Vagina (tissue), 2 donors: ENCODE results near the gene CBX5. TPM values are rescaled to one million over a fixed set of nuclear protein-coding genes. Genes with fewer than 3 reads are reported as not detected.

ENCODE experiments used
- DNase-seq, 2 donors: peaks; one replicate each; pipeline ENCODE4 v3.0.0-alpha.2; 2017; ENCODE audit errors: extremely low spot score in 2 of 2
- H3K27ac ChIP-seq: fragments of 200-600 bp; sonication (generic); one replicate; pipeline ENCODE4 v1.5.1; 2019
- H3K27me3 ChIP-seq: fragments of 200-600 bp; sonication (generic); one replicate; pipeline ENCODE4 v1.5.1; 2019
- H3K36me3 ChIP-seq, 2 donors: fragments of 200-600 bp; sonication (generic); one replicate each; pipeline ENCODE4 v1.5.1; 2017 to 2019
- H3K4me1 ChIP-seq: fragments of 200-600 bp; sonication (generic); one replicate; pipeline ENCODE4 v1.5.1; 2019
- H3K4me3 ChIP-seq, 2 donors: fragments of 200-600 bp; sonication (generic); 1 replicate in 1 of 2; 2 replicates in 1 of 2; pipeline ENCODE4 v1.5.1; 2016 to 2019
- H3K9me3 ChIP-seq: fragments of 200-600 bp; sonication (generic); one replicate; pipeline ENCODE4 v1.5.1; 2019
- POLR2A ChIP-seq, 2 donors: fragments of 450-650 bp; IDR thresholded peaks; one replicate each; pipeline ENCODE4 v1.6.1; 2017; ENCODE audit warnings: antibody characterized with exemption in 2 of 2, mild to moderate bottlenecking in 2 of 2, moderate library complexity in 2 of 2
- POLR2AphosphoS5 ChIP-seq, 2 donors: sonication (generic); formaldehyde crosslinking; IDR thresholded peaks; one replicate each; pipeline ENCODE4 v1.9.0; 2017; ENCODE audit warnings: antibody characterized with exemption in 2 of 2, mild to moderate bottlenecking in 2 of 2, low read depth in 1 of 2; ENCODE audit not compliant: insufficient read depth in 1 of 2
- intact Hi-C: fragments of 100-400 bp; cut with DNase I; formaldehyde crosslinking; loops from one replicate; pipeline ENCODE4 v1.15.1; 2023
- total RNA-seq: library from RNA; depleted of rRNA; stranded (reverse); fragments of >200 nt; gene quantifications from one replicate; pipeline ENCODE4 v1.2.3, GENCODE V29; 2016
- TF ChIP-seq, protein P1 (sequence below), 3 experiments: fragments of 450-650 bp in 2 of 3; fragments of 200-600 bp in 1 of 3; sonication (generic) in 1 of 3; IDR thresholded peaks; one replicate each; pipeline ENCODE4 v1.5.1; 2017 to 2019; ENCODE audit warnings: antibody characterized with exemption in 3 of 3, mild to moderate bottlenecking in 2 of 3, moderate library complexity in 2 of 3

Gene CBX5
- total RNA-seq, 1 donor from 2014 or later: 21.6 TPM

- H3K27me3 ChIP-seq: no peaks in the 10 kb centered on the region
- TF ChIP-seq, protein P1, sequence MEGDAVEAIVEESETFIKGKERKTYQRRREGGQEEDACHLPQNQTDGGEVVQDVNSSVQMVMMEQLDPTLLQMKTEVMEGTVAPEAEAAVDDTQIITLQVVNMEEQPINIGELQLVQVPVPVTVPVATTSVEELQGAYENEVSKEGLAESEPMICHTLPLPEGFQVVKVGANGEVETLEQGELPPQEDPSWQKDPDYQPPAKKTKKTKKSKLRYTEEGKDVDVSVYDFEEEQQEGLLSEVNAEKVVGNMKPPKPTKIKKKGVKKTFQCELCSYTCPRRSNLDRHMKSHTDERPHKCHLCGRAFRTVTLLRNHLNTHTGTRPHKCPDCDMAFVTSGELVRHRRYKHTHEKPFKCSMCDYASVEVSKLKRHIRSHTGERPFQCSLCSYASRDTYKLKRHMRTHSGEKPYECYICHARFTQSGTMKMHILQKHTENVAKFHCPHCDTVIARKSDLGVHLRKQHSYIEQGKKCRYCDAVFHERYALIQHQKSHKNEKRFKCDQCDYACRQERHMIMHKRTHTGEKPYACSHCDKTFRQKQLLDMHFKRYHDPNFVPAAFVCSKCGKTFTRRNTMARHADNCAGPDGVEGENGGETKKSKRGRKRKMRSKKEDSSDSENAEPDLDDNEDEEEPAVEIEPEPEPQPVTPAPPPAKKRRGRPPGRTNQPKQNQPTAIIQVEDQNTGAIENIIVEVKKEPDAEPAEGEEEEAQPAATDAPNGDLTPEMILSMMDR (IDR thresholded peaks at IDR 0.05): no peak
- TF ChIP-seq POLR2A (IDR thresholded peaks at IDR 0.05) (peak; percentile 90 to 100), POLR2AphosphoS5 (IDR thresholded peaks at IDR 0.05; ENCODE audit: insufficient read depth in 1 of 2, low read depth in 1 of 2) (peak; percentile 7 to 92)
- peak within 1 kb of the TSS; percentile 62 to 84 for H3K4me3 ChIP-seq
- intact Hi-C loops: loop anchor here (5.0 kb wide), 1 partner anchor 77 kb away; no protein-coding TSS in a partner anchor
- no peaks in the 10 kb centered on the region for H3K9me3 ChIP-seq
- H3K27ac ChIP-seq: peak within 1 kb of the TSS; percentile 84
- peak in 1 of 2 donors; percentile 100 for DNase-seq
- peaks cover 65% of the 10 kb centered on the region for H3K4me1 ChIP-seq
- peaks cover 4 to 36% of the 10 kb centered on the region in 2 donors for H3K36me3 ChIP-seq
These were observed 742 bp upstream of the CBX5 start, which contains the start of gene HNRNPA1 for GRCh38 chr12:54280468-54281260. Gene HNRNPA1 (plus strand): TSS chr12:54280726. CDS start chr12:54280808, 82 bp downstream.

DNA sequence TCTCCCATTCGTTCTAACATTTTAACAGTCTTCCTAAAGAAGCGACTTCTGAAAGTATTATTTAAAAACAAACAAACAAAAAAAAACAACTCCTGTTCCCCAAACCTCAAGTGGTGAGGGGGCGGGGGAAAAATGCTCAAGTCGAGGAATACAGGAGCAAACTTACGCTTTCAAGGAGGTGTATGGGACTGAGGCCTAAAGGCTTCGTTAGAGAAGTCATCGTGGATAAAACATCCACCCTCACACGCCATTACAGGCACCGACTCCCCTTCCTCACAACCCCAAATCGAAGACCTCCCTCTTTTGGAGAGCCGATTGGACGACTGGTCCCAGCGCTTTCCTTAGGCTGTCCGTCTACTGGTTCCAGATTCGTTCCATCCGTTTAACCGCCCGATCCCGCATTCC is 693 bp downstream of the CBX5 start:
- Histone ChIP-seq H3K4me1 (peaks cover 54% of the 10 kb centered on the region), H3K4me3 (peak overlapping the region; percentile 62 to 84), H3K27ac (peak overlapping the region; percentile 84), H3K27me3 (no peaks in the 10 kb centered on the region), H3K36me3 (peaks cover 4 to 23% of the 10 kb centered on the region in 2 donors), H3K9me3 (no peaks in the 10 kb centered on the region)
- TF ChIP-seq, protein P1 (IDR thresholded peaks at IDR 0.05): no peak
- intact Hi-C loops: no loop called here
- DNase-seq: no peak

GRCh38 chr12:54277823-54278276 is 2.1 kb downstream of the CBX5 start:
- no peak for DNase-seq
- intact Hi-C loops: no loop called here
- TF ChIP-seq POLR2AphosphoS5 (IDR thresholded peaks at IDR 0.05; ENCODE audit: insufficient read depth in 1 of 2, low read depth in 1 of 2): no peak
- TF ChIP-seq, protein P1 (IDR thresholded peaks at IDR 0.05): no peak
- TF ChIP-seq POLR2A (IDR thresholded peaks at IDR 0.05): no peak
- H3K4me3 ChIP-seq: peak overlapping the region in 1 of 2 donors; percentile 84
- H3K4me1 ChIP-seq: peaks cover 41% of the 10 kb centered on the region
- H3K27me3 ChIP-seq: no peaks in the 10 kb centered on the region
- H3K9me3 ChIP-seq: no peaks in the 10 kb centered on the region
- H3K36me3 ChIP-seq: peaks cover 4 to 17% of the 10 kb centered on the region in 2 donors
- peak overlapping the region; percentile 84 for H3K27ac ChIP-seq

DNA sequence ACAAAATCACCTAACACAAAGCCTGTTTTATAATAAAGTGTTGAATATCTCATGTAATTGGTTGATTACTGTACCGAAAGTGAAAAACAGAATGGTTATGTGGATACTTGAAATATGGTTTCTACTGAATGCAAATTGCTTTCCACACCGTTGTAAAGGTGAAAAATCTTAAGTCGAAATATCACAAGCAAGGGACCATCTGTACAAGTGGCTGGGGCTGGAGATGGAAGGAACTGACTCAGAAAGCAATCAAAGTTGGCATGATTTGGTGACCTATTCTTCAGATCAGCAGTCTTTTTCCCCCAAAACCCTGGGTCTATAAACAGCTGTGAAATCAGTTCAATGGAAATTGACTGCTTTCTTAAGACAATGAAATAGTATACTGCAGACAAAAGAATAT is 3.6 kb downstream of the CBX5 start:
- Histone ChIP-seq H3K4me3 (no peak overlapping the region), H3K9me3 (no peaks in the 10 kb centered on the region), H3K4me1 (peaks cover 26% of the 10 kb centered on the region), H3K27me3 (no peaks in the 10 kb centered on the region), H3K27ac (no peak overlapping the region), H3K36me3 (peaks cover 0 to 7% of the 10 kb centered on the region in 2 donors)
- no peak for DNase-seq
- TF ChIP-seq POLR2A (IDR thresholded peaks at IDR 0.05): no peak
- TF ChIP-seq POLR2AphosphoS5 (IDR thresholded peaks at IDR 0.05; ENCODE audit: insufficient read depth in 1 of 2, low read depth in 1 of 2): no peak
- TF ChIP-seq, protein P1 (IDR thresholded peaks at IDR 0.05): no peak
- intact Hi-C loops: no loop called here

- peaks cover 22% of the 10 kb centered on the region for H3K4me1 ChIP-seq
- no peaks in the 10 kb centered on the region for H3K27me3 ChIP-seq
- no peaks in the 10 kb centered on the region for H3K9me3 ChIP-seq
- H3K4me3 ChIP-seq: no peak overlapping the region
- no peak for TF ChIP-seq POLR2AphosphoS5 (IDR thresholded peaks at IDR 0.05; ENCODE audit: insufficient read depth in 1 of 2, low read depth in 1 of 2)
- TF ChIP-seq, protein P1 (IDR thresholded peaks at IDR 0.05): no peak
- TF ChIP-seq POLR2A (IDR thresholded peaks at IDR 0.05): no peak
- intact Hi-C loops: no loop called here
- no peak overlapping the region for H3K27ac ChIP-seq
- no peak for DNase-seq
- peaks cover 0 to 7% of the 10 kb centered on the region in 2 donors for H3K36me3 ChIP-seq
These were observed 5.9 kb downstream of the CBX5 start for GRCh38 chr12:54273981-54274380.
